HG02938 (cell line): ENCODE results near the gene ITPR2.
"Not testable (repeated sequence)": the region's sequence is repeated elsewhere in the genome, so short reads cannot be mapped to it uniquely, and the experiment has no call there.

ENCODE experiments used
- ATAC-seq: cut with Tn5 transposase; IDR thresholded peaks from one replicate; pipeline ENCODE4 v1.9.1; 2021; ENCODE audit warnings: mild to moderate bottlenecking, moderate library complexity; ENCODE audit not compliant: unreplicated experiment

The ITPR2 gene

DNA sequence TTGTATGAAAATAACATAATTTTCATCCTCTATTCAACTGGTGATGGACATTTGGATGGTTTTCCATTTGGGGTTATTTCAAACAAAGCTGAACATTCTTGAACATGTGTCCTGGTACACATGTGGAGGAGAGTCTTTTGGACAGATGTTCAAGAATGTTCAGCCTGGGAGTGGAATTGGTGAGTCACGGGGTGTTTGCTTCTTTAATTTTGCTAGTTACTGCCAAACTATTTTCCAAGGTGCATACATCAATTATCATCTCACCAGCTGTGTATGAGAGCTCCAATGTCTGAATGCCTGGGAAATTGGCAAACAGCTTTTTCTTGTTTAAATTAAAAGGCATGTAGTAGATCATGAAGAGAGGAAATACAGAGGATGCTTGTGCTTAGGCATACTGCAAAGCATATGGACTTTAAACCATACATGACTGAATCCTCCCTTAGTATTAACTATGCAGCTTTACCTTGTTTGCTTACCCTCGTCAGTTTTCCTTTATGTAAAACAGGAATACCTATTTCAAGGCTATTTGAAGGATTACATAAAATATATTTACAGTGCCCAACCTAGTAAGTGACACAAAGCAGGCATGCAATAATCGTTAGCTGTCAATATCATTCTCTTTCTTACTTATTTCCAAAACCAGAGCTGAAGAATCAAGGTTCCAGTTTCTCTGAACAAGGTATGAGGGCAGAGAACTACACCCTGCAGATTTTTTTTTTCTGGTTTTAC is 152.1 kb downstream of the ITPR2 start:
- no peak for ATAC-seq

DNA sequence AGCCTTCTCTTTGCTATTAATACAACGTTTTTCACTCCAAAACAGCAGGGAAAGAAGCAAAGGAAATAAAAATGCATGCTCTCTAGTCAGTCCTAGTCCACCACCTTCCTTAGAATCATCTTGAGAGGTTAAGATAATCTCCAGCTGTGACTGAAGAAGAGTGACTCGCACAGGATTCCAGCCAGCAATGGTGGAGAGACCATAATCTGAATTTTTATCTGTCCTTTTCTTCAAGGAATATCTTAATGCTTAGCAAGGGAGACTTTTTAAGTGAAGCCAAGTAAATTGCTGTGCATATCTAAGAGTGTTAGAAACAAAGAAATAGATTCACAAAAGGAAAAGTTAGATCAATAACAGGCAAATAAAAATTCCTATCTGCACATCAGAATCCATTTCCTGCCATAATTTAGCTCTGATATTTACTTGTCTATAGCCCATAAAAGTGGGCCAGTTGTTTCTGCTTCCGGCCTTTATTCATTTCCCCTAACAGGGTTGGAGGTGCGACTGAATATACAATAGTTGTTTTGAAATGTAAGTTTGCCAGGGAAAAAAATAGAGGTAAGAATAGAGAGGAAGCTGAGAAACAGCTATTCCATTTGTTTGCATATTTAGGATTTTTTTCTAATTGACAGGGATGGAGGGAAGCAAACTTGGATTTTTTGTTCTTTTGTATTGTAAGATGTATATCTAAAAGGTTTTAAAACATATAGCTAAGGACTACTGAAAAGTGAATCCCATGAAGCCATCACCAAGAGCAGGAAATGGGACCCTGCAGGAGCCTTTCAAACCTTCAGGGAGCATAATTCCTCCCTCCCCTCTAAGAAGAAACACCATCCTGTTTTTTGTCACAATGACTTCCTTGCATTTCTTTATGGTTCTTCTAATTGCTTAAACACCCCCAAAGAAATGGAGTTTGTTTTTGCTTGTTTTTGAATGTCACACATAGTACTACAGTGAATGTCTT is 154.0 kb downstream of the ITPR2 start:
- ATAC-seq: no peak

DNA sequence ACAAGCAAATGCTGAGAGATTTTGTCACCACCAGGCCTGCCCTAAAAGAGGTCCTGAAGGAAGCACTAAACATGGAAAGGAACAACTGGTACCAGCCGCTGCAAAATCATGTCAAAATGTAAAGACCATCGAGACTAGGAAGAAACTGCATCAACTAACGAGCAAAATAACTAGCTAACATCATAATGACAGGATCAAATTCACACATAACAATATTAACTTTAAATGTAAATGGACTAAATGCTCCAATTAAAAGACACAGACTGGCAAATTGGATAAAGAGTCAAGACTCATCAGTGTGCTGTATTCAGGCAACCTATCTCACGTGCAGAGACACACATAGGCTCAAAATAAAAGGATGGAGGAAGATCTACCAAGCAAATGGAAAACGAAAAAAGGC is 161.5 kb downstream of the ITPR2 start:
- not testable (repeated sequence) for ATAC-seq

DNA sequence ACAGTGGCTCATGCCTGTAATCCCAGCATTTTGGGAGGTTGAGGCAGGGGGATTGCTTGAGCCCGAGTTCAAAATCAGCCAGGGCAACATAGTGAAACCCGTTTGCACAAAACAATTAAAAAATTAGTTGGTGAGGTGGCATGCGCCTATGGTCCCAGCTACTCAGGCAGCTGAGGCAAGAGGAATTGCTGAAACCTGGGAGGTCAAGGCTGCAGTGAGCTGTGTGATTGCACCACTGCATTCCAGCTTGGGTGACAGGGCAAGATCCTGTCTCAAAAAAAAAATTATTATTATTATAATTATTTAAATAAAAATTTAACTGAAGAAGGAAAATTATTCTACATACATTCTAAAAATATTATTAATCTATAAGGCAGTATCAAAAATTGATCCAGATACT is 164.1 kb downstream of the ITPR2 start:
- ATAC-seq: no peak

DNA sequence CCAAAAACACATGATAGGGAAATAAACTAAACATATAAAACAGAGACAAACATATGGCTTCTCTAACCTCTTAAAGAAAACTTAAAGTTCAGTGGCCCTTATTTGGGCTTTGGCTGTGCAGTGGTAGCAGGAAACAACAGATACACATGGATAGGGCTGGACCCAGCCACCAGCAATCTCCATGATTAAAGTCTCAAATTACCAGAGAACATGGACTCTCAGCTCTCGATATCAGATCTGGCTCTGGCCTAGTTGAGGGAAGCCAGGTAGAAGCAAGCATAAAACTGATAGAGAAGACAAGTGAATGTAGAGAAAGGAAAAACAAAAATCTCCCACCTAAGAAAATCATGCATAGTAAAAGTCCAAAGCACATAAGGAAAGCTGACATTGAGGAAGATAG is 164.8 kb downstream of the ITPR2 start:
- no peak for ATAC-seq

DNA sequence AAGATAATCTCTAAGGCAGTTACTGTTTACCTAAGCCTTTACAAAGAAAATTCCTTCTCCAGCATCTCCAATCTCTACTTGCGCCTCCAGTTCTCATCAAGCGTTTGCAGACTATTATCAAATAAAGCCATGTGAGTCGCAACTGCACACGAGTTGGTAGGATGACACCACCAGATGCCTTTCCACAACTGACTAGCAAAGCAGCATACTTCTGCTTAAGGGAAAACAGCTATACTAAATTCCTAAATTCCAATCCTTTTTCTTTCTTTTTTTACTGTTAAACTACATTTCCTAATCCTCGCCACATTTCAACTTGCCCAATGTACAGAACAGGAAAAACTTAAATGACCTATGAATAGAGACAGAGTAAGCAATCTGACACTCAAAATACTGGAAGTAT is 166.7 kb downstream of the ITPR2 start:
- no peak for ATAC-seq

DNA sequence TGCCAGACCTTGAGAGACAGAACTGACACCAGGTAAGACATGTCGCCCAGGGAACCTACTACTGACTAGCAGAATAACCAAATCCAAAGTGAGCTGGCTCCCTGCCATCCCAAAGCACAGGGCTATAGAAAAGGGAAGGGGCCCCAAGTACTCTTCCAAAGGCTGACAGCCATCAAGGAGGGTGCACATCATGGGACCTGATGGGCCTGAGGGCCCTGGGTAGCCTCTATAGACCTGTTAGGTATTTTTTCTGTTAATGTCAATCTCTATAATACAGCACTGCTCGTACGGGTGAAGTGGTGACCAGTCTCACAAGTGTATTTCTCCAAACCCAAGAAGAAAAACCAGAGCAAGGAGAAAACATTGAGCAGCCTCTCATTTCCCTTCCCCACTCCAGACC is 171.6 kb downstream of the ITPR2 start:
- no peak for ATAC-seq

DNA sequence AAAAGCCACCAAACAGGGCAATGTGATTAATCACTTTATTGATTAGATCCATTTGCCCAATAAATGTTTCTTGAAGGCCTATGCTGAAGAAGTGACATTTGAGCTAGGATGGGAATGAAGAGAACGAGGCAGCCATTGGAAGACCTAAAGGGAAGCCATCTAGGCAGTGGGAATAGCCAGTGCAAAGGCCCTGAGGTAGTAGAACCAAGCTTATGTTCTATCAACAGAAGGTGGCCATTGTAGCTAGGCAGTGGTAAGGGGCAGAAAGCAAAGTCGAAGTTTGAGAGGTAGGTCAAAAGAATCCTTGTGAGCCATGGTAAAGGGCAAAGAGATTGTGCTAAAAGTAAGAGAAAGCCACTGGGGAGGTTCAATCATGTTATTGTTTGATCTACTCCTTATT is 173.1 kb downstream of the ITPR2 start:
- ATAC-seq: no peak

DNA sequence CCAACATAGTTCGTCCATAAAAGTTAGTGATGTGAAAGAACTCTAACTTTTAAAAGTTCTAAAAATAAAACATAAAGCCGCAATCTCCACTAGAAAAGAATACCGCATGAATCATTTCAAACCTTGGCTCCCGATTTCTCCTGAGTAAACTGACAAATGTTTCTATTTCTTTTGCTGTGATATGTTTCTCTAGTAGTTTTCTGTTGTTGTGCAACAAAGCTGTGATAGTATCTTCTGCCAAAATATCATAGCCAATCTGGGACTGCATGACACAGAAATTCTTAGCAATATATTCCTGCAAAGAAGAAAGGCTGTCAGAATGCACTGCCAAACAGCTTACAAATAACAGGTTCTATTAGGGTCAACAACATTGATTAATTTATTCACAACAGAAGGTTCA is 174.0 kb downstream of the ITPR2 start:
- no peak for ATAC-seq

DNA sequence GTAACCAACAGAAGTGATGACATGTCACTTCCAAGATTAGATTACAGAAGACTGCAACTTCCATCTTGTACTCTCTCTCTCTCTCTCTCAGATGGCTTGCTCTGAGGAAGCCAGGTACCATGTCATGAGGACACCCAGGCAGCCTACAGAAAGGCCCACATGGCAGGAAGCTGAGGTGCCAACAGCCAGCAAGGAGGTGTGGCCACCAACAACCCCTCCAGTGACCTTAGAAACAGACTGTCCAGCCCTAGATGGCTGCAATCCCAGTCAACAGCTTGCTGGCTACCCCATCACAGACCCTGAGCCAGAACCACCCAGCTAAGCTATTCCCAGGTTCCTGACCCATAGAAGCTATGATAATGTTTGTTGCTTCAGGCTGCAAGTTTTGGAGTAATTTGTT is 178.4 kb downstream of the ITPR2 start:
- no peak for ATAC-seq

DNA sequence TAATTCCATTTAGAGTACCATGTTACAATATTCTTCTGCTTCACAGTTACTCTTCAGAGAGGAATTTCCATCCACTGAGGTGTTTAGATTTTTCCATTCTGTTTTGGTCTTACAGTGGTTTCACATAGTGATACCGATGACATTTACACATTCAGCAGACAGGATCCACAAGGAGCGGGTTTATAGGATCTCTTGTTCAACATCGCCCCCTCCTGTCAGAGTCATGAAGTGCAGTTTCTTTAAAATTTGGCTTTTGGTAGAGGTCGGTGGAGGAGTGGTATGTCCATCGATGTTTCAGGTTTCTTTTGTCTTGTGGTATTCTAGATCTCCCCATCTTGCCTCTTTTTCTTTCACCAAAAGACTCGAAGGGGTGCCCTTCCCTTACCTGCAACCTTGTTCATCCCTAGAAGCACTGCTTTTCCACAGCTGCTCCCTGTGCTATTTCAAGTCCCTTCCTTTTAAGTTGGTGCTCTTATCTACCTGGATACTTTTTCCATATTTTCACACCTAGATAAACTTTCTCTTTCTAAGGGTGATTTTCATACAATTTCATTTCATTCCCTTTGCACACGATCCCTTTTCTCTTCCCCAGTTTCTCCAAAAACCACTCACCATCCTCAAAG is 181.3 kb downstream of the ITPR2 start:
- no peak for ATAC-seq

DNA sequence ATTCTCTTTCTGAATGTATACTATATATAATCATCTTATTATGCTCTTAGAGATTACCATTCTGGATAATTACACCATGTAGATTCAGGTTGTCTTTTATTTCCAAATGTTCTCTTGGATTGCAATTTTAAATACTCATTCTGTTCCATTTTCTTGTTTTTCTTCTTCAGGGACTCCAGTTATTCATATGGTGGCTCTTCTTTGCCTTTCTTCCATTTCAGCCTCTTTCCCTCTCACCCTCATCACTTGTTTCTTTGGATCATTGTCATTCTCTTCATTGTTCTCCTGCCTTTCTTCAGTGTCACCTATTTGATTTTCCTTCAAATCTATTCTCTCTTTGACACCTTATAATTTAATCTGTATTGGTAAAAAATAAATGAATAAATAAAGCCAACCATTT is 182.0 kb downstream of the ITPR2 start:
- ATAC-seq: no peak

DNA sequence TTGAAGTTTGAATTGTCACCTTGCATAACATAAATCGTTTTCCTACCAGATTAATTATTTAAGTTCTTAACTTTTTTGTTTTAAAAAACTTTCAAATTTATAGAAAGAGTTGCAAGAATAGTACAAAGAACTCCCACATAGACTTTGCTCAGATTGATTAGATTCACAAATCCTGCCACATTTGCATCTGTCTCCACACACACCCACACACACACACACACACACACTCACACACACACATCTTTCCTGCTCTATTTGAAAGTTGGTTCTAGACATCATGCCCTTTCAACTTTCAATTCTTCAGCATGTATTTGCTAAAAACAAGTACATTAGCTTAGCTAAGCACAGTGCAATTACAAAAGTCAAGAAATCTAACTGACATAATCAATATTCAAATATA is 184.0 kb downstream of the ITPR2 start:
- ATAC-seq: no peak

DNA sequence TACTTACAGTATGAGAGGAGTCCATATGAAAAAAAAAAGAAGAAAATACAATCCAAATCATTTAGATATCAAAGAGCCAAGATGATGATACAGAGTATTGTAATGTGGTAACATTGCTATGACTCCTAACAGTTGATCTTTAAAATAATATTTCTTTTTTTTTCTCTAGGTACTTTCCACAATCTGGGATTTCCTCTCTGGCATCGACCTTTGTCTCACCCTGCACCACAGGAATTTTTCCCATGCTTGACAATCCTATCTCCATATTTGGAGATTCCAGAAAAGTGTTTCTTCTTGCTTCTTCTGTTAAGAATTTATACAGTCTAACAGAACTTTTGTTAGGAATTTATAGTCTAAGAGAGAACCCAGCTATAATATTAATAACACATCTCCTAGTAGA is 184.4 kb downstream of the ITPR2 start:
- ATAC-seq: no peak

DNA sequence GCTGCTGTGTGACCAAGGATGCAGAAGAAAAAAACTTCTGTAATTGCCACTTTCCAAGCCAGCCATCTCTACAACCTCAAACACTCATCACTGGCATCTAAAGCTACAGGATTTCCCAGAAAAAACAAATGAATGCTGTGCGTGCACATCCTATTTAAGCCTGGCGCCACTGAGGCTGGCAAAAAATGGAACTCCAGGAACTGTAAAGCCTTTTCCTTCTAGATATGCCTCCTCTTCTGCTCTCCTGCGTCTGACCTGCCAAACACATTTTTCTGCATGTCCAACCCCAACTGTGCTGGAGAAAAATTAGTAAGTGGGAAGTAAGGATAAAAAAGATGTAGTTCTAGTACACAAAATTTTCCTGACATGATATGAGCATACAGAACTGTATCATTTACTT is 184.9 kb downstream of the ITPR2 start:
- ATAC-seq: no peak

DNA sequence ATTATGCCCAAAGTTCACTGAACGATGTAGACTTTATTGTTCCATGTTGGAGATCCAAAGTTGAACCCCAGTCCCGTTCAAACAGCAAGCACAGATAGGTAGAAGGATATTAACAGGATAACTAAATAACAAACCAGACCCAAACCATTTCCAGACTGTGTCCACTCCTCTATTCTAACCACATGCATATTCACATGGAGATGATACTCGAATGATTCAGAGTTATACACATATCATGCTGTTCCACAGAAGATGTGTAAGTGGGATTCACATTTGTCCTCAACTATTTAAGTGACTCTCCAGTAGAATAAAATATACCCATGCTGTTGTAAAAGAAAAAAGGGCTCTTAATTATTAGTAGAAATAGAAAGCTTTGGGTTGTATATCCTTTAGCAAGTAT is 185.9 kb downstream of the ITPR2 start:
- ATAC-seq: no peak

DNA sequence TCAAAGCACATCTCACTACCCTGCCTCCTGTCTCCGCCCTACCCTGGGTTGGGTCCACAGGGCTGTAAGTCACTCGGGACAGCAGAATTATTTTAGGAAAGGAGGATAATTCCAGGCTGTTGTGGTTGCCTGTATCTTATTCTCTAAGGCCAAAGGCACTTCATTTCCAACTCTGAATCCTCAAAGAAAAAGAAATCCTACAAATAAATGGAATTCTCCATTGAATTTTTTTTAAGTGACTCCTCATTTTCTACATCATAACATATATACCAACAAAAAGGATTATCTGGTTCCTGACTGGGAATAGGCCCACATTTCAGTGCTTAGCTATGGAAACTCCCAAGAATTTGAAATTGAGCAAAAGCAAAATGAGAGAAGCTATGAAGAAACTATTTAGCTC is 186.4 kb downstream of the ITPR2 start:
- ATAC-seq: no peak

DNA sequence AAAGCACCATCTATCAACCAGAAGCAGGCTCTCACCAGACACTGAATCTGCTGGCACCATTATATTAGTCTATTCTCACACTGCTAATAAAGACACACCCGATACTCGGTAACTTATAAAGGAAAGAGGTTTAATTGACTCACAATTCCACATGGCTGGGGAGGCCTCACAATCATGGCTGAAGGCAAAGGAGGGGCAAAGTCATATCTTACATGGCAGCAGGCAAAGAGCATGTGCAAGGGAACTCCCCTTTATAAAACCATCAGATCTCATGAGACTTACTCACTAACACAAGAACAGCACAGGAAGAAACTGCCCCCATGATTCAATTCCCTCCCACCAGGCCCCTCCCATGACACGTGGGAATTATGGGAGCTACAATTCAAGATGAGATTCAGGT is 188.6 kb downstream of the ITPR2 start:
- not testable (repeated sequence) for ATAC-seq

DNA sequence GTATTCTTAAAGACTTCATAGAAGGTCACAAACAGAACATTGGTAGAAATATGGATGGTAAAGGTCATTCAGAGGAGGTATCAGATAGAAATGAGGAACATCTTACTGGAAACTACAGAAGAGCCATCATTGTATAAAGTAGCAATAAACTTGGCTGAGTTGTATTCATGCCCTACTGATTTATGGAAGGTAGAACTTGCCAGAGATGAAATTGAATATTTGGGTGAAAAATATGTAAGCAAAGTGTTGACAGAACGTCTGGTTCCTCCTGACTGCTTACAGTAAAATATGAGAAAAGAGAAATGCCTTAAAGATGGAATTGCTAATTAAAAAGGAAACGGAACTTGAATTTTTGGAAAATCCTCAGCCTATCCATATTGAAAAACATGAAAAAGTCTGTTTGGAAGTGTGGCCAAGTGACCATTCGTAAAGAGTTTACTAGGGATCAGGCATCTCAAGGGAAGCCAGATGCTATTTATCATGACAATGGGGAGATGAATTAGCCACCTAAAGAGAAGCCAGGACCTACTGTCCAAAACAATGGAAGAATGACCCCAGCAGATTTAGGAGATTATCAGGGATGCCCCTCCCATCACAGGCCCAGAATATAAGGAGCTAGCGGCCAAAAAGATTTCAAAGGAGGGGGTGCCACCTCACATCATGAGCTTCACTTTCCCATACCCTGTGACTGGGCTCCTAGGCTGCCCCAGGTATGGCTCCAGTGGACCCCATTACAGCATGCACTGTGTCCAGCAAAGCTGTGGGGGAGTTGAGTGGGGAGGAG is 189.3 kb downstream of the ITPR2 start:
- no peak for ATAC-seq

DNA sequence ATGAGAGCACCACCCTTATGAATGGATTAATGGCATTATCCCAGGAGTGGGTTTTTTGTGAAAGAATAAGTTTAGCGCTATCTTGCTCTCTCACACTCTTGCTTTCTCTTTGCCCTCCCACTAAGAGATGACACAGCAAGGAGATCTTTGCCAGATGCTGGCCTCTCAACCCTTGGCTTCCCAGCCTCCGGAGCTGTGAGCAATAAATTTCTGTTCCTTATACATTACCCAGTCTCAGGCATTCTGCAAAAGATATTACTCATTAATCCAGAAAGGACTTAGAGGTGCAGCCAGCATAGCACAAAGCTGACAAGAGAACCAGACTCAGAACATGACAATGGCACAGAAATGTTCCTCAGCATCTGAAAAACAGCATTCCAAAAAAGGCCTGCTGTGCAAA is 190.6 kb downstream of the ITPR2 start:
- no peak for ATAC-seq

DNA sequence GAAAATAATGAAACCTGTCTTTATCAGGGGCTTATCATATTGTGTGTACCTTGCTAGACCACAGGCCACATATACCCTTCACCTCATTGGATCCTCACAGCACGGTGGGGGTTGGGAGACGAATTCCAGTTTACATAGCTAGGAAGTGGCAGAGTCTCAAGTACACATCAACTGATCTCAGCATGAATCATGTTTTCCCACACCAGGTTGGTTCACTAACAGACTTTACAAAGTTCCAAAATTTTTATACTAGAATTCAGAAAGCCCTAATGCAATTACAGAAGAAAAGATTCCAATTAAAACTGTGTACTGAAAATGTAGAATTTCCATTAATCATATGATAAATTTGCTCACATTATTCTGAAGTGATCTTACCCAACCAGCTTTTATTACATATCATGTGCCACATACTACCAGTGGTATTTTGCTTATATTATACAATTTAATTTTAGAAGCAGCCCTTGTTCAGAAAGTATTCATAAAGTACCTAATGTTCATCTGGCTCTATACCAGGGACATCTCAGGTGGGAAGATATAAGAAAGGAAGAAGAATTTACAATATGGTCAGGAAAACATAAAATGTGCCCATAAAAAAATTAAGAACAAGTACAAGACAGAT is 196.2 kb downstream of the ITPR2 start:
- ATAC-seq: no peak
